GM08714 (cell line): ENCODE data around the gene MMP27.

Experiments
- H3K4me3 ChIP-seq: fragments of 200-500 bp; sonication (Bioruptor generic); 2 replicates; pipeline ENCODE4 v1.5.1; 2014; ENCODE audit warnings: mild to moderate bottlenecking, low read length, inconsistent platforms
- ZNF274 ChIP-seq: IDR thresholded peaks from 2 replicates; pipeline ENCODE4 v1.6.1; 2012; ENCODE audit warnings: mild to moderate bottlenecking, low read depth, low read length

The MMP27 gene

DNA sequence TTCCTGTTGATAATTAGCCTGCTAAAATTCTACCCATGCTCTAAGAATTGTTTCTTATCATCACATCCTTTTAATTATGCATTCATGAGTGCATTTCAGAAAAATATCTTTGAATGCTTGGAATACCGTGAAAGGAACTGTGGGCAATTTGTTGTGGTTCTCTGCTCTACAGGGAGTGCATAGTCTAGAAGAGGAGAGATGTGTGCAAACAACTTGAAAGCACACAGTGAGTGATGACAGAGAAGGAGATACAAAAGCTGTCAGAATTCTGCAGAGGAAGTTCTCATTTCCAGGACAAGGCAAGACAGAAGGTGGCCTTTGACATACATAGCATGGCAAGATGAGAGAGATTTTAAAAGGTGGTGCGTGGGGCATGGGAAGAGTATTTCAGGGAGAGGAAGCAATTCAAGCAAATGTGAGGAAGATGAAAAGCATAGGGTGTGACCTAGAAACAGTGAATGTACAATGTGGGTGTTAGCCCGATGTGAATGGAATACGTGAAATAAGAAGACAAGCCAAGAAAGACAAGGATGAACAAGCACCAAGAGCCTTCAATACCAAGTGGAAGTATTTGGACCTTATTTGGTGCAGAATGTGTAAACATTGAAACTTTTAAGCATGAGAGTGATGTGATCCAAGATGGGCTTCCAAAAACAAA lies 14.2 kb upstream of the MMP27 start:
- no peak for TF ChIP-seq ZNF274
- H3K4me3 ChIP-seq = no peak overlapping the region

DNA sequence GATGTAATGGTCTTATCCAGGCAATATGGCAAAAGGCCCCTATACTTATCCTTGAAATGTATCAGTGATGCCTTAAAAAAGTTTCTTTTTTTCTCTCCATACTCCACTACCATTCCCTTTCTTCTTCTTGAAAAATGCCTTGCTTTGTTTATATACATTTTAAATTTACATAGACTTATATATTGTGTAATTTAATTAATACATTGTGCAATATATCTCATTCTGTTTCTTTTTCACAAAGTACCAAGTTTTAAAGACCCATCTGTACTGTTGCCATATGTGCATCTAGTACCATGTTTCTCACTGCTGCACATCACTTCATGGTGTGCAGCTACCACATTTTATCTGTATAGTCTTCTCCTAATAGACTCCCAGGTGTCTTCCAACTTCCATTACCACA lies 11.7 kb upstream of the MMP27 start:
- H3K4me3 ChIP-seq = no peak overlapping the region
- no peak for TF ChIP-seq ZNF274

- TF ChIP-seq ZNF274 = no peak
- no peak overlapping the region for H3K4me3 ChIP-seq
These were observed 11.0 kb upstream of the MMP27 start for GRCh38 chr11:102716527-102716926.

GRCh38 chr11:102712137-102712536 lies 6.6 kb upstream of the MMP27 start:
- no peak for TF ChIP-seq ZNF274
- H3K4me3 ChIP-seq = no peak overlapping the region

- TF ChIP-seq ZNF274 = no peak
- no peak overlapping the region for H3K4me3 ChIP-seq
These were observed 3.8 kb upstream of the MMP27 start for GRCh38 chr11:102709201-102709945.

DNA sequence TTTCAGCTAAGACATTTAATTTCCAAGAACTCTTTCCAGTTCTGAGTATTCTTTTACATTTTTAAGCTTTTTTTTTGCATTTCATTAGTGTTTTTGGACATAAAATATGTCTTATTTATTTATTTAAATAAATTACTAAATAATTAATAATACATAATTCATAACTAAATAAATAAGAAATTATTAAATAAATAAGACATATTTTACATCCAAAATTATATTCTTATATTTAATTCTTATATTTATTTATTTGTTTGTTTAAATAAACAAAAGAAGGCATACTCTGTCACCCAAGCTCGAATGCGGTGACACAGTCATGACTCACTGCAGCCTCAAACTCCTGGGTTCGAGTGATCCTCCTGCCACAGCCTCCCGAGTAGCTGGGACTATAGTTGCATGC lies 3.1 kb upstream of the MMP27 start:
- H3K4me3 ChIP-seq = no peak overlapping the region
- TF ChIP-seq ZNF274 = no peak

DNA sequence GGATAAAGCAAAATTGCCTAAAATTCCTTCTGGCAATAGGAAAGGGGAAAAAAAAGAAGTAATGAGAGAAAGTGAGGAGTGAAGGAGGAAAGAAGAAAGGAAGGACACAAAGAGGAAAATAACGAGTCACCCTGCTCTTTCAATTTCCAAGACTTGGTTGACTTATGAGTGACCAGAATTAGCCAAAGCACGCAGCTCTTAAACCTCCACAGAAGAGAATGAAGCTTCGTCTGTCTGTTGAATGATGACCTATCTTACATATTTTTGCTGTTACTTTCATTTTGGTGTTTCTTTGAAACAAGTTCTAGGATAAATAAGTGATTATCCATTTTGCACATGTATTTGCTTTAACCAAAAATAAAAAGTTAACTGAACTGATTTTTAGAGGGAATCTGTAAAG lies 728 bp downstream of the MMP27 start:
- no peak for TF ChIP-seq ZNF274
- no peak overlapping the region for H3K4me3 ChIP-seq

DNA sequence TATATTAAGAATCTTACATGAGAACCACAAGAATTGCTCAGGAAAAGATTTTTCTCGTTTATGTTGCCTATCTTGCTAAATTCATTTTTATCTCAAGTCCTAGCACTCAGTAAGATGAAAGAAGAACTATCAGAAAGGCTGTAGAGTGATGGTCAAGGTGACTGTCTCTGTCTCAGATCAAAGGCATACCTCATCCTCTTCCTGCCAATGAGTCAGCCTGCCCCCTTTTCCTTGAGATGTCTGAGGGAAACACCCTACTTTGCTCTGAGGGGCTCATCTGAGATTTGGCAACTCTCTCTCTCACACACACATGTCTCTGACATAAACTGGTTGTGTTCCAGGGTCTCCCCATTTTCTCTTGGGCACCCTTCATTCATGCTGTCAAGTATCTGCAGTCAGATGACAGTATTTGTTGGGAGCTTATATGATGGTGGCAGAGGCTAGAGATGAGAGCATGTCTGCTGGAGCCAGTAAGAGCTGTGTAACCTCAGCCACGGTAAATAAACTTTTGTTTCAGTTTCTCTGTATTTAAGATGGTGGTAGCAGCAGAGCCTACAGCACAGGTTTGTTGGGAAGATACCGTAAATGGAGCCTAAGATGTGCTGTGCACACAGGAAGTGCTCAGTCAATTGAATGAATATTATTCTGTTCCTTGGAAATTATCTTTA lies 1.6 kb downstream of the MMP27 start:
- no peak overlapping the region for H3K4me3 ChIP-seq
- TF ChIP-seq ZNF274 = no peak

GRCh38 chr11:102695201-102695600 lies 10.4 kb downstream of the MMP27 start:
- TF ChIP-seq ZNF274 = no peak

DNA sequence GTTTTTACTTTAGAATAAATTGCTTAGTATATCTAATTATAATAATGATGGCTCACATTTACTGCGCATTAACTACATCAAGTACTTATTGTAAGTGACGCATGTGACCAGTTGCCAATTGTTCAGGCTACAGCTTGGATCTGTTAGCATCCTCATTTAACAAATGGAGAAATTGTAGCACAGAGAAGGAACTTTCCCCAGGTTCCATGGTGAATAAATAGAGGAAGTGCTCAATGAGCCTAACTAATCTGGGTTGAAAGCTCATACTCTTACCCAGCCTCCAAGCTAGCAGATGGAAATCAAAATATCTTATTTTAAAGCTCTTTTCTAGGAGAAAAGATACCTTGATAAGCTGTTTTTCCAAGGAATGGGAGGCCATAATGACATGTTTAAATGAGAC lies 19.8 kb downstream of the MMP27 start:
- TF ChIP-seq ZNF274 = no peak
- H3K4me3 ChIP-seq = no peak overlapping the region

More at GRCh38 chr11:102695201-102695600, 10.4 kb downstream of the MMP27 start:
- no peak overlapping the region for H3K4me3 ChIP-seq

DNA sequence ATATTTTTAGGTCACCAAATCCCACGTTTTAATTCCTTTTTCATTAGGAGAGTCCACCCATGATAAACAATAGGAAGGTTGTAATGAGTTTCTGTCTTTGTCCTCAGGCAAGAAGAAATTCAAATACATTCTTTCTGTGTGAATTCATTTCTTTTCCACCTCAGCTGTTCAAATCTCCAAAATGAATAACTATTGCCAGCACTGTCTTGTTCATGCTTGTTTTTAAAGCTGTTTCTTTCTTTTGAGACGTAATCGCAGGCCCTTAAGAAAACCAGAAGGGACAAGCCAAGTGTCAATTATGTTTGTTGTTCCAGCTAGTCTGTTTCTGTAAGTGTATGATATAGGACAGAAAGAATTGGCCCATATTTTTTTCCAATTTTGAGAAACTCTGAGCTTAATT lies 20.2 kb downstream of the MMP27 start:
- no peak for TF ChIP-seq ZNF274
- no peak overlapping the region for H3K4me3 ChIP-seq

DNA sequence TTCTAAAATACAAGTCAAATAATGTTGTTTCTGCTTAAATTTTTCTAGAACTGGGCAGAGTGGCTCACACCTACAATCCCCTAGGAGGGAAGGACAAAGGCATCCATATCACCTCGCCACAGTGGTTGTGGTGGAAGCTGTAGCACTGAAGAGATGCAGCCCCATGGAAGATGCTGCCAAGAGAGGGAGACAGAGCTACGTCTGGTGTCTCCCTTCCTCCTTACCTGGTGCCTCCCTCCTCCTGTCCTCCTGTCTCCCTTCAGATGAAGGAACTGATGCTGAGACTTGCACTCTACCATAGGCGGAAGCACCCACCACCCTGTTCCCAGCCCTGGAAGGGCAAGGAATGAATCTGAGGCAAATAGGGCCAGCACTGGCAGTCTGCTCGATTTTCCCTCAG lies 22.3 kb downstream of the MMP27 start:
- no peak overlapping the region for H3K4me3 ChIP-seq
- no peak for TF ChIP-seq ZNF274

GRCh38 chr11:102680945-102681344 lies 24.6 kb downstream of the MMP27 start:
- TF ChIP-seq ZNF274 = no peak
- no peak overlapping the region for H3K4me3 ChIP-seq

GRCh38 chr11:102678022-102678421 lies 27.5 kb downstream of the MMP27 start:
- TF ChIP-seq ZNF274 = no peak
- no peak overlapping the region for H3K4me3 ChIP-seq

GRCh38 chr11:102676084-102676483 lies 29.5 kb downstream of the MMP27 start:
- TF ChIP-seq ZNF274 = no peak
- H3K4me3 ChIP-seq = no peak overlapping the region
